Fibroblast of skin of scalp (primary cell): Measurements from ENCODE around the gene AK4.

Source experiments
- DNase-seq: peaks from one replicate; pipeline ENCODE4 v3.0.0-alpha.2; 2013

The AK4 gene

DNA sequence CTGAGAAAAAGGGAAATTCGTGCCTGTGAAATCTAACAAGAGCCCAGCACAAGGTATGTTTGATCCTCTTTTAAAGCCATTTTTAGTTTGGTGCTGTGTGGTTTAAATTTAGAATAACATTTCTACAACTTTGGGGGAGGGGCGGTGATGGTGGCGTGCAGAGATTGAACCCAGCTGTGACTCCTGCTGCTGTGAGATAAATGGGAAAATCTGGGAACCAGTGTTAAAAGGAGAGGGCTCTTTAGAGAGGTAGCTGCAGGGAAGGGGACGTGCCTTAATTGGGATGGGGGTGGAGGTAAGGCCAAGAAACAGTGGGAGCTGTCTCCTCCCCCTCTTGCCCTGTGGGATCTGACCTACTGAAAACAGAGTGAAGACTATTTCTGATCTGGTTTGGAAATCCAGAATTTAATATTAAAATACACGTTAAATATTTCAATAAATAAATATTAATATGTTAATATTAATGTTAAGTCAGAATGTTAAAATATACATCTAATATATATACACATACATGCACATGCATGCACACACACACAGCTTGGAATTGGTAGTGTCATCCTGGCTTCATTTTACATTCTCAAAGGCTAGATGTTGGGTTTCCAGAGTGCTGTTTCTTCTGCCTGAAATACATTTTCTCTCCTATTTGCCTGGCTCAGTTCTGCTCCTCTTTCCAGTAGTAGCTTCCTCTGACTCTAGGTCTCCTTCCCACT is 131.2 kb downstream of the AK4 start:
- DNase-seq, result peak; percentile 47
